ENCODE data around the gene LRWD1. TPM values are rescaled to one million over a fixed set of nuclear protein-coding genes. Genes with fewer than 3 reads are reported as not detected.
"Not testable (repeated sequence)": the region's sequence is repeated elsewhere in the genome, so short reads cannot be mapped to it uniquely, and the experiment has no call there.

LRWD1 gene
- total RNA-seq, 1 experiment from 2014 or later: 18.0 TPM

DNA sequence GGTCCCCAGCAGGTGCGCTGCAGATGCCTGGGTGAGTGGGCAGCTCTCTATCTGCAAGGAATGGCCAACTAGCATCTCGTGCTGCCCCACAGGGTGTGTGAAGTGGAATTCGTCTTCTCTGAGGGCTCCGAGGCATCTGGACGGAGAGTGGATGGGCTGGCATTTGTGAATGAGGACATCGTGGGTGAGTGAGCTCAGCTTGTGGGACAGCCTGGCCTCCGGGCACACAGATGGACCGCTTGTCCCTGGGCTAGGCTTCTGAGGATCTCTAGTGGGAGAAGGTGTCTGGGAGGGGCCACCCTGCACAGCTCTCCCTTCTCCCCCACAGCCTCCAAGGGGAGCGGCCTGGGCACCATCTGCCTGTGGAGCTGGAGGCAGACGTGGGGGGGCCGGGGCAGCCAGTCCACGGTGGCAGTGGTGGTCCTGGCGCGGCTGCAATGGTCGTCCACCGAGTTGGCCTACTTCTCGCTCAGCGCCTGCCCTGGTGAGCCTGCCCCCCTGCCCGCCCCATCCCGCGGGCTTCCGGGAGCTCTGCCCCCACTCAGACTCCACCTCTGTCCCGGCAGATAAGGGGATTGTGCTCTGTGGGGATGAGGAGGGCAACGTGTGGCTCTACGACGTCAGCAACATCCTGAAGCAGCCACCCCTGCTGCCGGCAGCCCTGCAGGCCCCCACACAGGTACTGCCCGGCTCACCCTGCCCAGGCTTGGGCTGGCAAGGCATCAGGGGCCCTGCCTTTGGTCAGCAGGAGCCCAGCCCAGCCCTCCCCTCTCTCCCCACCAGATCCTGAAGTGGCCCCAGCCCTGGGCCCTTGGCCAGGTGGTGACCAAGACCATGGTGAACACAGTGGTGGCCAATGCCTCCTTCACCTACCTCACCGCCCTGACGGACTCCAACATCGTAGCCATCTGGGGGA, 7.6 kb downstream of the LRWD1 start:
- Mint-ChIP-seq H3K27ac (ENCODE audit: unreplicated experiment) (no peak overlapping the region), H3K9me3 (ENCODE audit: low read depth, unreplicated experiment) (no peaks in the 10 kb centered on the region), H3K4me1 (ENCODE audit: low read depth, unreplicated experiment) (no peaks in the 10 kb centered on the region), H3K36me3 (ENCODE audit: insufficient read depth, unreplicated experiment) (peaks cover 7% of the 10 kb centered on the region), H3K27me3 (ENCODE audit: unreplicated experiment) (no peaks in the 10 kb centered on the region), H3K4me3 (ENCODE audit: low read depth, unreplicated experiment) (no peak overlapping the region)
- intact Hi-C loops (cut with micrococcal nuclease; ENCODE audit: unreplicated experiment): no loop called here
- CTCF ChIA-PET: no interaction called here
- BruUV-seq (replicated peaks): no TSS peak
- no peak for DNase-seq
- TF ChIP-seq, protein P1, sequence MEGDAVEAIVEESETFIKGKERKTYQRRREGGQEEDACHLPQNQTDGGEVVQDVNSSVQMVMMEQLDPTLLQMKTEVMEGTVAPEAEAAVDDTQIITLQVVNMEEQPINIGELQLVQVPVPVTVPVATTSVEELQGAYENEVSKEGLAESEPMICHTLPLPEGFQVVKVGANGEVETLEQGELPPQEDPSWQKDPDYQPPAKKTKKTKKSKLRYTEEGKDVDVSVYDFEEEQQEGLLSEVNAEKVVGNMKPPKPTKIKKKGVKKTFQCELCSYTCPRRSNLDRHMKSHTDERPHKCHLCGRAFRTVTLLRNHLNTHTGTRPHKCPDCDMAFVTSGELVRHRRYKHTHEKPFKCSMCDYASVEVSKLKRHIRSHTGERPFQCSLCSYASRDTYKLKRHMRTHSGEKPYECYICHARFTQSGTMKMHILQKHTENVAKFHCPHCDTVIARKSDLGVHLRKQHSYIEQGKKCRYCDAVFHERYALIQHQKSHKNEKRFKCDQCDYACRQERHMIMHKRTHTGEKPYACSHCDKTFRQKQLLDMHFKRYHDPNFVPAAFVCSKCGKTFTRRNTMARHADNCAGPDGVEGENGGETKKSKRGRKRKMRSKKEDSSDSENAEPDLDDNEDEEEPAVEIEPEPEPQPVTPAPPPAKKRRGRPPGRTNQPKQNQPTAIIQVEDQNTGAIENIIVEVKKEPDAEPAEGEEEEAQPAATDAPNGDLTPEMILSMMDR (IDR thresholded peaks at IDR 0.05; ENCODE audit: unreplicated experiment): no peak

DNA sequence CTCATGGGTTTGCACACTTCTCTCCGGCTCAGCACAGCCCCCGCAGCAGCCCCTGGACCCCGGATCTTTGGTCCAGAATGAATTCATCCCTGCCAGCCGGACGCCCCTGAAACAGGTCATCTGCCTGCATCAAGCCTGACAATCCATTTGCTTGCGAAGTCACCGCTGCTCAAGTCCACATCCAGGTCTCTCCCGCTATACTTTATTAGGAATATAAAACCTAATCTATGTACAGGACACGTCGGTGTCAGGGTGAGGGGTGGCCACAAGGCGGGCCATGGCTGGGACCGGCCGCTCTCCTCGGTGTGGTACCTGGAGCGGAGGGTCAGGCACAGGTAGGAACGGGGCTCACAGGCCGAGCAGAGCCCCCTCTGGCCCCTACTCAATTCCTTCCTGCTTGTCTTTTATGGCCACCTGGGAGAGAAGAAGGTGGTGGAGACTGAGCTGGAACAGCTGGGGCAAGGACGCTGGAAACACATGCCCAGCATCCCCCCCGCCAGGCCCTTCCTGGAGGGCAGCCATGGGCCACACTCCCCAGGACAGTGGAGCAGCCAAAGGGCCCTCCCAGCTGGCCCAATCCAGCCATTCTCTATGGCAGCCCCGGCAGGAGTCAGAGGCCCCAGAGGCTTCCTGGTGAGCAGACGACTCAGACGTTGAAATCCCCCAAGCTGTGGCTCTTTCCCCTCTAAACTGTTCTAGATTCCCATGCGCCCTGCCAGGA, 8.6 kb downstream of the LRWD1 start:
- Mint-ChIP-seq H3K4me3 (ENCODE audit: low read depth, unreplicated experiment) (no peak overlapping the region), H3K36me3 (ENCODE audit: insufficient read depth, unreplicated experiment) (peaks cover 7% of the 10 kb centered on the region), H3K4me1 (ENCODE audit: low read depth, unreplicated experiment) (no peaks in the 10 kb centered on the region), H3K9me3 (ENCODE audit: low read depth, unreplicated experiment) (no peaks in the 10 kb centered on the region), H3K27me3 (ENCODE audit: unreplicated experiment) (no peaks in the 10 kb centered on the region), H3K27ac (ENCODE audit: unreplicated experiment) (no peak overlapping the region)
- no TSS peak for BruUV-seq (replicated peaks)
- intact Hi-C loops (cut with micrococcal nuclease; ENCODE audit: unreplicated experiment): no loop called here
- DNase-seq: no peak
- TF ChIP-seq, protein P1 (IDR thresholded peaks at IDR 0.05; ENCODE audit: unreplicated experiment): no peak
- CTCF ChIA-PET: no interaction called here

DNA sequence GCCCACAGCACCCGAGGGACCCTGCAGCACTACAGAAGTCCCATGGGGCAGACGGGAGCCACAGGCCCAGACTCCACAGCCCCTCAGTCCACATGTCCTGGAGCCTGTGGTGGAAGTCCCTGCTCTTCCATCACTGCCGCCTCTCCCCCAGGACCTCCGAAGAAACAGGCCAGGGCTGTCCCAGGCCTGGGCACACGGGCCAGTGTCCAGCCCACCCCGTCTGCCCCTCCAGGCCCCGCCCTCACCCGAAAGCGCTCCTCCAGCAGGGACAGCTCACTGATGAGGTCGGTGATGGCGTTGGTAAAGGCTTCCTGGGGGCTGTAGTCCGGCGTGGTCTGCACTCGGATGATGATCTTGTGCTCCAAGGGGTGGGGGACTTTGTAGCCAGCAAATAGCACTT, 9.3 kb downstream of the LRWD1 start:
- DNase-seq; intact Hi-C loops (cut with micrococcal nuclease; ENCODE audit: unreplicated experiment); BruUV-seq (replicated peaks): not testable (repeated sequence)

GRCh38 chr7:102474736-102475435, 10.1 kb downstream of the LRWD1 start:
- DNase-seq; H3K9me3 Mint-ChIP-seq (ENCODE audit: low read depth, unreplicated experiment); H3K27ac Mint-ChIP-seq (ENCODE audit: unreplicated experiment); H3K4me3 Mint-ChIP-seq (ENCODE audit: low read depth, unreplicated experiment); intact Hi-C loops (cut with micrococcal nuclease; ENCODE audit: unreplicated experiment); CTCF ChIA-PET; H3K36me3 Mint-ChIP-seq (ENCODE audit: insufficient read depth, unreplicated experiment); BruUV-seq (replicated peaks); H3K27me3 Mint-ChIP-seq (ENCODE audit: unreplicated experiment); H3K4me1 Mint-ChIP-seq (ENCODE audit: low read depth, unreplicated experiment): not testable (repeated sequence)

More for the DNA sequence above, 9.3 kb downstream of the LRWD1 start:
- H3K9me3 Mint-ChIP-seq (ENCODE audit: low read depth, unreplicated experiment); H3K4me1 Mint-ChIP-seq (ENCODE audit: low read depth, unreplicated experiment); H3K27me3 Mint-ChIP-seq (ENCODE audit: unreplicated experiment); CTCF ChIA-PET; H3K27ac Mint-ChIP-seq (ENCODE audit: unreplicated experiment); H3K36me3 Mint-ChIP-seq (ENCODE audit: insufficient read depth, unreplicated experiment); H3K4me3 Mint-ChIP-seq (ENCODE audit: low read depth, unreplicated experiment): not testable (repeated sequence)
